Gastrocnemius medialis (tissue), 4 donors: ENCODE results near the gene C15orf62.

ENCODE experiments used
- CTCF ChIP-seq, 5 experiments: fragments of 450-650 bp in 3 of 5; fragments of 200-600 bp in 2 of 5; sonication (generic) in 2 of 5; IDR thresholded peaks in 4 of 5; conservative IDR thresholded peaks in 1 of 5; 1 replicate in 4 of 5; 2 replicates in 1 of 5; pipeline ENCODE4 v1.5.1; 2016 to 2019; ENCODE audit warnings: antibody characterized with exemption in 5 of 5, mild to moderate bottlenecking in 3 of 5, moderate library complexity in 3 of 5
- POLR2A ChIP-seq, 2 donors: fragments of 450-650 bp; IDR thresholded peaks; one replicate each; pipeline ENCODE4 v1.6.1; 2017; ENCODE audit warnings: antibody characterized with exemption in 2 of 2, mild to moderate bottlenecking in 2 of 2, moderate library complexity in 2 of 2

DNA sequence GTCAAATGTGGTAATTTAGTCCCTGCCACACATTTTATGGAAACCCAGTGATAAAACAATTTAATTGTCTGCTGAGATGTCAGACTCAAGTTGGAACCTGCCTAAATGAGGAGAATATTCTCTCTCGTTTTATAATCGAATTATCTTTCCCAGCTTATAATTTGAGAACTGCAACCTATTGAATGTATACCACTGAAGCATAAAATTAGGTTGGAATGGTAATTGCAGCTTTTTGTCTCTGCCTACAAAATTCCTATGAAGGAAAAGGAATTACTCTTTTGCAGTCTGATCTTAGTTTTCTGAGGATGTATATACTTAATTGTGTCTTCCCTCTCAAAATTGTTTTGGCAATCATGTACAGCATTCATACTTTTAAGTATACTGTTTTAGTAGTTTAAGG, 45.9 kb upstream of the C15orf62 start:
- TF ChIP-seq CTCF (IDR thresholded peaks at IDR 0.05 in 4 of 5, conservative IDR thresholded peaks at IDR 0.05 in 1 of 5) (no peak), POLR2A (IDR thresholded peaks at IDR 0.05) (no peak)
